Endothelial cell of umbilical vein (primary cell): ENCODE measurements around the gene ITGAE. TPM values are rescaled to one million over a fixed set of nuclear protein-coding genes. Genes with fewer than 3 reads are reported as not detected.

Experiments used
- BruUV-seq: library from RNA; stranded (reverse); fragments of 400-500 nt; replicated peaks from 2 replicates; lab custom pipeline; 2021; lab: Mats Ljungman, UMichigan
- CTCF ChIA-PET: fragments of 300-600, 350-600 bp; sonication (Branson Sonifier 250); formaldehyde crosslinking; loops from one replicate; lab custom pipeline; 2021; ENCODE audit warnings: antibody characterized with exemption, inconsistent platforms; lab: Charles Lee
- POLR2A ChIA-PET: fragments of 300-600, 350-600 bp; sonication (Branson Sonifier 250); formaldehyde crosslinking; loops from one replicate; lab custom pipeline; 2021; ENCODE audit warnings: antibody characterized with exemption, inconsistent platforms; lab: Charles Lee
- DNase-seq: peaks from one replicate; pipeline ENCODE4 v3.0.0-alpha.2; 2011; ENCODE audit warnings: low read depth, low spot score
- FAIRE-seq: peaks from 2 replicates; lab custom pipeline; 2011; peaks lifted over from hg19 to GRCh38; lab: Jason Lieb, UNC
- H2AFZ ChIP-seq: 2 replicates; pipeline ENCODE4 v1.6.0; 2012; ENCODE audit warnings: low read depth, low read length, control low read depth, inconsistent platforms
- H3K27ac ChIP-seq: 2 replicates; pipeline ENCODE4 v1.5.1; 2011; ENCODE audit warnings: low read depth, mild to moderate bottlenecking, control low read depth, low read length, moderate library complexity; ENCODE audit not compliant: insufficient read depth
- H3K27me3 ChIP-seq, 2 experiments: 2 replicates each; pipeline versions ENCODE4 v1.6.0 to v1.6.1; 2011; ENCODE audit warnings: low read length in 2 of 2, mixed read lengths in 1 of 2; ENCODE audit not compliant: control insufficient read depth in 2 of 2, insufficient read depth in 2 of 2
- H3K36me3 ChIP-seq, 2 experiments: 2 replicates in 1 of 2; 3 replicates in 1 of 2; pipeline ENCODE4 v1.5.1; 2011; ENCODE audit warnings: low read length in 2 of 2, mild to moderate bottlenecking in 1 of 2, moderate library complexity in 1 of 2; ENCODE audit not compliant: control insufficient read depth in 2 of 2, insufficient read depth in 2 of 2; ENCODE audit errors: extremely low read depth in 1 of 2
- H3K4me1 ChIP-seq: 3 replicates; pipeline ENCODE4 v1.5.1; 2011; ENCODE audit warnings: mild to moderate bottlenecking, low read length; ENCODE audit not compliant: control insufficient read depth, insufficient read depth; ENCODE audit errors: extremely low read depth
- H3K4me2 ChIP-seq: 2 replicates; pipeline ENCODE4 v1.6.1; 2011; ENCODE audit warnings: low read length, control low read depth, mixed read lengths; ENCODE audit not compliant: insufficient read depth
- H3K4me3 ChIP-seq, 3 experiments: fragments of 200-600 bp in 1 of 3; sonication (generic), shearing (Covaris generic) in 1 of 3; replicated peaks in 1 of 3; 2 replicates each; pipeline ENCODE4 v1.5.1; 2011 to 2016; ENCODE audit warnings: control low read depth in 3 of 3, low read length in 3 of 3, mild to moderate bottlenecking in 2 of 3, inconsistent platforms in 1 of 3, low read depth in 1 of 3, moderate library complexity in 1 of 3; ENCODE audit not compliant: insufficient read depth in 1 of 3
- H3K79me2 ChIP-seq: 2 replicates; pipeline ENCODE4 v1.6.0; 2012; ENCODE audit warnings: low read length, inconsistent platforms; ENCODE audit not compliant: control insufficient read depth, insufficient read depth
- H3K9ac ChIP-seq: replicated peaks from 2 replicates; pipeline ENCODE3; 2011; ENCODE audit warnings: low read length, control low read depth; ENCODE audit not compliant: insufficient read depth; ENCODE audit errors: extremely low read depth
- H3K9me1 ChIP-seq: replicated peaks from 3 replicates; pipeline ENCODE4 v1.6.0; 2011; ENCODE audit warnings: mild to moderate bottlenecking, low read length; ENCODE audit not compliant: control insufficient read depth, insufficient read depth; ENCODE audit errors: extremely low read depth
- H3K9me3 ChIP-seq: replicated peaks from 2 replicates; pipeline ENCODE4 v1.5.1; 2012; ENCODE audit warnings: low read length, inconsistent platforms; ENCODE audit not compliant: control insufficient read depth, insufficient read depth
- H4K20me1 ChIP-seq: replicated peaks from 2 replicates; pipeline ENCODE3; 2011; ENCODE audit warnings: mild to moderate bottlenecking, low read length; ENCODE audit not compliant: control insufficient read depth, insufficient read depth; ENCODE audit errors: extremely low read depth
- EZH2 ChIP-seq: IDR thresholded peaks from 2 replicates; pipeline ENCODE4 v1.6.1; 2012; ENCODE audit warnings: borderline replicate concordance, low read depth, mild to moderate bottlenecking, moderate library complexity, low read length, inconsistent platforms; ENCODE audit not compliant: severe bottlenecking
- FOS ChIP-seq: IDR thresholded peaks from 2 replicates; pipeline ENCODE4 v1.6.1; 2011; ENCODE audit warnings: mild to moderate bottlenecking, low read length, moderate library complexity, borderline replicate concordance; ENCODE audit not compliant: insufficient read depth
- MYC ChIP-seq: IDR thresholded peaks from one replicate; pipeline ENCODE4 v1.6.1; 2011; ENCODE audit warnings: mild to moderate bottlenecking, low read depth, low read length
- dilution Hi-C: fragments of 300-500 bp; cut with MboI; formaldehyde crosslinking; loops from one replicate; pipeline ENCODE4 v1.15.0; 2019; ENCODE audit warnings: low sequenced_read_pairs; ENCODE audit not compliant: extremely low pct_ligation_motif_present
- intact Hi-C: fragments of 100-400 bp; cut with micrococcal nuclease; formaldehyde crosslinking; loops from one replicate; pipeline ENCODE4 v1.10.0; 2022
- polyA plus RNA-seq, 4 experiments: library from polyadenylated mRNA; depleted of rRNA in 3 of 4; stranded (reverse) in 3 of 4; unstranded in 1 of 4; fragments of >200 nt; gene quantifications; 2 replicates each; pipeline versions ENCODE4 v1.2.1 to v1.2.3, GENCODE V29; 2011 to 2012; ENCODE audit warnings: missing spikeins in 1 of 4
- total RNA-seq: library from RNA; stranded (reverse); gene quantifications from 2 replicates; pipeline ENCODE4 v1.2.3, GENCODE V29; 2021

Gene ITGAE
- total and polyA plus RNA-seq, 2 donors (not counting 3 experiments of a cell fraction or from before 2014, with no cell fraction given) = 29.6 to 71.6 TPM

- dilution Hi-C loops = no loop called here
- peak; percentile 30 for DNase-seq
- H3K36me3 ChIP-seq = no peaks in the 10 kb centered on the region
- no peaks in the 10 kb centered on the region for H3K9me3 ChIP-seq
- no peak within 1 kb of the TSS for H3K27ac ChIP-seq
- H3K4me1 ChIP-seq = peaks cover 5% of the 10 kb centered on the region
- H3K4me2 ChIP-seq = peak within 1 kb of the TSS; percentile 61
- H3K79me2 ChIP-seq = no peaks in the 10 kb centered on the region
- no peak for FAIRE-seq
- peak within 1 kb of the TSS in 2 of 3 experiments; percentile 22 to 40 for H3K4me3 ChIP-seq
- no peaks in the 10 kb centered on the region for H4K20me1 ChIP-seq
- ChIA-PET POLR2A (no interaction called here), CTCF (interaction anchor here (0.7 to 2.0 kb wide), 9 partner anchors 12 to 60 kb away, joined by 3 to 7 read pairs (median 5); partner anchors contain the start of genes CTNS, HASPIN and SHPK)
- H3K9ac ChIP-seq = no peak within 1 kb of the TSS
- intact Hi-C loops = no loop called here
- H3K27me3 ChIP-seq = peaks cover 21 to 22% of the 10 kb centered on the region in 2 experiments
- no TSS peak for BruUV-seq
- no peak for TF ChIP-seq FOS
- TF ChIP-seq EZH2 = peak; percentile 65
- no peaks in the 10 kb centered on the region for H3K9me1 ChIP-seq
- H2AFZ ChIP-seq = peak within 1 kb of the TSS; percentile 87
Measured at GRCh38 chr17:3695723-3696411, 105.1 kb downstream of the ITGAE start, which contains the start of gene P2RX5. P2RX5 (minus strand) TSS chr17:3696155; CDS start chr17:3696005, 150 bp downstream.

GRCh38 chr17:3695129-3695722, 105.8 kb downstream of the ITGAE start:
- H3K4me3 ChIP-seq = no peak overlapping the region
- no peaks in the 10 kb centered on the region for H4K20me1 ChIP-seq
- peaks cover 21 to 22% of the 10 kb centered on the region in 2 experiments for H3K27me3 ChIP-seq
- no peak overlapping the region for H3K9ac ChIP-seq
- H3K4me1 ChIP-seq = peaks cover 5% of the 10 kb centered on the region
- no peak for DNase-seq
- H3K4me2 ChIP-seq = peak overlapping the region; percentile 61
- H2AFZ ChIP-seq = no peak overlapping the region
- BruUV-seq = no TSS peak
- POLR2A ChIA-PET = no interaction called here
- dilution Hi-C loops = no loop called here
- H3K9me1 ChIP-seq = no peaks in the 10 kb centered on the region
- TF ChIP-seq MYC = no peak
- TF ChIP-seq FOS = no peak
- H3K27ac ChIP-seq = no peak overlapping the region
- H3K36me3 ChIP-seq = no peaks in the 10 kb centered on the region
- intact Hi-C loops = no loop called here
- CTCF ChIA-PET = interaction anchor here (0.8 to 2.0 kb wide), 7 partner anchors 11 to 59 kb away, joined by 3 to 7 read pairs (median 5); partner anchors contain the start of genes CTNS, HASPIN and SHPK
- no peak for FAIRE-seq
- no peaks in the 10 kb centered on the region for H3K9me3 ChIP-seq
- H3K79me2 ChIP-seq = no peaks in the 10 kb centered on the region
